Stomach smooth muscle (tissue), 2 donors: Measurements from ENCODE around the gene SERPINB6.
"Not testable (repeated sequence)": the region's sequence is repeated elsewhere in the genome, so short reads cannot be mapped to it uniquely, and the experiment has no call there.

Experiments
- H3K27ac ChIP-seq: one replicate; pipeline ENCODE4 v1.7.0; 2013; ENCODE audit warnings: mild to moderate bottlenecking, low read length, inconsistent platforms
- H3K27me3 ChIP-seq, 2 donors: one replicate each; pipeline ENCODE4 v1.7.0; 2013; ENCODE audit warnings: low read length in 2 of 2; ENCODE audit not compliant: insufficient read depth in 2 of 2, control insufficient read depth in 1 of 2
- H3K36me3 ChIP-seq, 2 donors: one replicate each; pipeline ENCODE4 v1.7.0; 2013; ENCODE audit warnings: low read length in 2 of 2; ENCODE audit not compliant: control insufficient read depth in 2 of 2, insufficient read depth in 2 of 2
- H3K4me1 ChIP-seq: one replicate; pipeline ENCODE4 v1.7.0; 2013; ENCODE audit warnings: low read length; ENCODE audit not compliant: control insufficient read depth, insufficient read depth
- H3K4me3 ChIP-seq, 2 donors: one replicate each; pipeline ENCODE4 v1.7.0; 2013; ENCODE audit warnings: low read length in 2 of 2
- H3K9ac ChIP-seq, 2 donors: one replicate each; pipeline ENCODE4 v1.7.0; 2013; ENCODE audit warnings: low read length in 2 of 2, mild to moderate bottlenecking in 1 of 2
- H3K9me3 ChIP-seq, 2 donors: one replicate each; pipeline ENCODE4 v1.7.0; 2013; ENCODE audit warnings: low read length in 2 of 2; ENCODE audit not compliant: control insufficient read depth in 2 of 2
- donor health status: healthy.
- donor health status: Pancreatic carcinoma.

SERPINB6 gene

GRCh38 chr6:2937627-2938003, 33.8 kb downstream of the SERPINB6 start:
- Histone ChIP-seq H3K4me3 (no peak overlapping the region), H3K36me3 (no peaks in the 10 kb centered on the region), H3K27me3 (no peaks in the 10 kb centered on the region), H3K4me1 (no peaks in the 10 kb centered on the region), H3K9me3 (no peaks in the 10 kb centered on the region), H3K9ac (no peak overlapping the region), H3K27ac (no peak overlapping the region)

- no peak overlapping the region for H3K9ac ChIP-seq
- H3K27ac ChIP-seq: no peak overlapping the region
These were observed 35.6 kb downstream of the SERPINB6 start for GRCh38 chr6:2935566-2936291.

GRCh38 chr6:2934057-2934456, 37.3 kb downstream of the SERPINB6 start:
- Histone ChIP-seq H3K27me3 (no peaks in the 10 kb centered on the region), H3K36me3 (no peaks in the 10 kb centered on the region), H3K9ac (no peak overlapping the region), H3K9me3 (no peaks in the 10 kb centered on the region), H3K27ac (no peak overlapping the region), H3K4me3 (no peak overlapping the region), H3K4me1 (peaks cover 8% of the 10 kb centered on the region)

More at GRCh38 chr6:2935566-2936291, 35.6 kb downstream of the SERPINB6 start:
- Histone ChIP-seq H3K4me3 (no peak overlapping the region), H3K36me3 (no peaks in the 10 kb centered on the region), H3K4me1 (peaks cover 8% of the 10 kb centered on the region), H3K9me3 (no peaks in the 10 kb centered on the region), H3K27me3 (no peaks in the 10 kb centered on the region)

GRCh38 chr6:2932911-2933310, 38.5 kb downstream of the SERPINB6 start:
- not testable (repeated sequence) for H3K9me3 ChIP-seq, H3K27ac ChIP-seq, H3K27me3 ChIP-seq, H3K36me3 ChIP-seq, H3K9ac ChIP-seq, H3K4me3 ChIP-seq, H3K4me1 ChIP-seq

- Histone ChIP-seq H3K36me3 (no peaks in the 10 kb centered on the region), H3K27me3 (no peaks in the 10 kb centered on the region), H3K9ac (peak overlapping the region in 1 of 2 donors; percentile 55), H3K9me3 (no peaks in the 10 kb centered on the region), H3K4me1 (peaks cover 8% of the 10 kb centered on the region), H3K27ac (no peak overlapping the region), H3K4me3 (peak overlapping the region; percentile 34 to 68)
These were observed 39.2 kb downstream of the SERPINB6 start for GRCh38 chr6:2931970-2932748.

- no peaks in the 10 kb centered on the region for H3K27me3 ChIP-seq
- no peaks in the 10 kb centered on the region for H3K9me3 ChIP-seq
- H3K27ac ChIP-seq: no peak overlapping the region
- H3K9ac ChIP-seq: no peak overlapping the region
- H3K4me3 ChIP-seq: no peak overlapping the region
- H3K36me3 ChIP-seq: no peaks in the 10 kb centered on the region
- H3K4me1 ChIP-seq: peaks cover 8% of the 10 kb centered on the region
These were observed 40.3 kb downstream of the SERPINB6 start for GRCh38 chr6:2931055-2931454.

GRCh38 chr6:2927931-2928330, 43.4 kb downstream of the SERPINB6 start:
- not testable (repeated sequence) for H3K4me3 ChIP-seq, H3K27me3 ChIP-seq, H3K9me3 ChIP-seq, H3K9ac ChIP-seq, H3K4me1 ChIP-seq, H3K36me3 ChIP-seq, H3K27ac ChIP-seq

GRCh38 chr6:2925842-2926747, 45.3 kb downstream of the SERPINB6 start:
- H3K27ac ChIP-seq, H3K36me3 ChIP-seq, H3K27me3 ChIP-seq, H3K4me1 ChIP-seq, H3K9me3 ChIP-seq, H3K9ac ChIP-seq, H3K4me3 ChIP-seq: not testable (repeated sequence)

GRCh38 chr6:2921520-2922115, 49.7 kb downstream of the SERPINB6 start:
- no peak overlapping the region for H3K4me3 ChIP-seq
- H3K9ac ChIP-seq: no peak overlapping the region
- no peak overlapping the region for H3K27ac ChIP-seq
- H3K27me3 ChIP-seq: no peaks in the 10 kb centered on the region
- H3K4me1 ChIP-seq: peaks cover 2% of the 10 kb centered on the region
- no peaks in the 10 kb centered on the region for H3K36me3 ChIP-seq
- H3K9me3 ChIP-seq: no peaks in the 10 kb centered on the region

GRCh38 chr6:2920671-2921112, 50.7 kb downstream of the SERPINB6 start:
- Histone ChIP-seq H3K4me1 (peaks cover 2% of the 10 kb centered on the region), H3K4me3 (no peak overlapping the region), H3K27me3 (no peaks in the 10 kb centered on the region)

More at GRCh38 chr6:2920671-2921112, 50.7 kb downstream of the SERPINB6 start:
- H3K9ac ChIP-seq: no peak overlapping the region
- H3K27ac ChIP-seq: no peak overlapping the region
- no peaks in the 10 kb centered on the region for H3K36me3 ChIP-seq
- H3K9me3 ChIP-seq: no peaks in the 10 kb centered on the region
